GM18511 (cell line): Measurements from ENCODE around the gene DENND1A.
"Not testable (repeated sequence)": the region's sequence is repeated elsewhere in the genome, so short reads cannot be mapped to it uniquely, and the experiment has no call there.

Experiments
- ATAC-seq: cut with Tn5 transposase; IDR thresholded peaks from one replicate; pipeline ENCODE4 v1.9.1; 2021; ENCODE audit warnings: mild to moderate bottlenecking, moderate library complexity; ENCODE audit not compliant: unreplicated experiment

DENND1A gene

DNA sequence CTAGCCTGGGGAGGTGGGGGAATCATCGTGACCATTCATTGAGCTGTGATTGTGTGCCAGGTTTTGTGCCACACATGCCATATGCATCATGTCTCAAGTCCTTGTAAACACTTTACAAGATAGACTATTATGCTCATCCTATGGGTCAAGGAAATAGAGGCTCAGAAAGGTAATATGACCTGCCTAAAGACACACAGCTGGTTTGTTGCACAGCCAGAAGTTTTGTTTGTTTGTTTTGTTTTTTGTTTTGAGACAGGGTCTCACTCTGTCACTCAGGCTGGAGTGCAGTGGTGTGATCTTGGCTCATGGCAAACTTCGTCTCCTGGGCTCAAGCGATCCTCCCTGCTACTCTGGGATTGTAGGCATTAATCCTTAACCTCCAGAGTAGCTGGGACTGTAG lies 595.3 kb downstream of the DENND1A start:
- no peak for ATAC-seq

DNA sequence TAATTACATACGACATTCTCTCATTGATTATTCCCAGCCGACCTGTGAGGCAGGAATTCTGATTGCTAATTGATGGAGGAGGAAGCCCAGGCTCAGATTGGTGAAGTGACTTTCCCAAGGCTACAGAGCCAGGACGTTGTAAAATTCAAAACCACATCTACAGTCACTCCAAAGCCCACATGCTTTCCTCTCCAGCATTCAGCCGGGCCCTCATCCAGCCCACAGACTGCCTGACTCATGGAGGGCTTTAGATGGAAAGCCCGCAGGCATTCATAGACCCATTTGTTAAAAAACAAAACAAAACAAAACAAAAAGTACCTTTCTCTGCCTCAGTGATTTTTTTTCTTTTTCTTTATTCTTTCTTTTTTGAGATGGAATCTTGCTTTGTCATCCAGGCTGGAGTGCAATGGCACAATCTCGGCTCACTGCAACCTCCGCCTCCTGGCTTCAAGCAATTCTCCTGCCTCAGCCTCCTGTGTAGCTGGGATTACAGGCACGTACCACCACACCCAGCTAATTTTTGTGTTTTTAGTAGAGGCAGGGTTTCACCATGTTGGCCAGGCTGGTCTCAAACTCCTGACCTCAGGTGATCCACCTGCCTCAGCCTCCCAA lies 596.8 kb downstream of the DENND1A start:
- not testable (repeated sequence) for ATAC-seq

GRCh38 chr9:123331346-123332060 lies 598.4 kb downstream of the DENND1A start:
- no peak for ATAC-seq
